Osteoblast (primary cell): ENCODE data around the gene SRGAP2. TPM values are rescaled to one million over a fixed set of nuclear protein-coding genes. Genes with fewer than 3 reads are reported as not detected.
A peak's percentile ranks its signal among the peaks of the same experiment; 100 is the strongest.
"Not testable (repeated sequence)": the region's sequence is repeated elsewhere in the genome, so short reads cannot be mapped to it uniquely, and the experiment has no call there.

ENCODE experiments used
- DNase-seq: peaks from one replicate; pipeline ENCODE4 v3.0.0; 2011; ENCODE audit warnings: low spot score, mixed read lengths; ENCODE audit not compliant: insufficient read length; ENCODE audit errors: missing footprints
- H2AFZ ChIP-seq: 2 replicates; pipeline ENCODE4 v1.6.0; 2011; ENCODE audit warnings: mild to moderate bottlenecking, low read length
- H3K27ac ChIP-seq: 2 replicates; pipeline ENCODE4 v1.5.1; 2011; ENCODE audit warnings: mild to moderate bottlenecking, low read depth, low read length, moderate library complexity
- H3K27me3 ChIP-seq: 2 replicates; pipeline ENCODE4 v1.6.0; 2012; ENCODE audit warnings: mild to moderate bottlenecking, control low read depth, inconsistent platforms, low read length, moderate library complexity; ENCODE audit not compliant: insufficient read depth
- H3K36me3 ChIP-seq: 2 replicates; pipeline ENCODE4 v1.5.1; 2011; ENCODE audit warnings: mild to moderate bottlenecking, low read length, control low read depth, moderate library complexity; ENCODE audit not compliant: insufficient read depth
- H3K4me1 ChIP-seq: 2 replicates; pipeline ENCODE4 v1.5.1; 2011; ENCODE audit warnings: mild to moderate bottlenecking, low read length, control low read depth, moderate library complexity; ENCODE audit not compliant: insufficient read depth
- H3K4me2 ChIP-seq: 2 replicates; pipeline ENCODE4 v1.6.0; 2011; ENCODE audit warnings: mild to moderate bottlenecking, low read length; ENCODE audit not compliant: insufficient read depth
- H3K4me3 ChIP-seq: fragments of 200-600 bp; sonication (generic); 3 replicates; pipeline ENCODE4 v1.5.1; 2012; ENCODE audit warnings: mild to moderate bottlenecking, low read length, inconsistent platforms; ENCODE audit not compliant: insufficient read depth
- H3K79me2 ChIP-seq: 2 replicates; pipeline ENCODE4 v1.6.0; 2012; ENCODE audit warnings: mild to moderate bottlenecking, low read length, control low read depth, inconsistent platforms; ENCODE audit not compliant: insufficient read depth
- H3K9me3 ChIP-seq: 2 replicates; pipeline ENCODE4 v1.5.1; 2011; ENCODE audit warnings: low read depth, low read length, control low read depth
- H4K20me1 ChIP-seq: 2 replicates; pipeline ENCODE4 v1.6.0; 2012; ENCODE audit warnings: mild to moderate bottlenecking, low read length, control low read depth; ENCODE audit not compliant: insufficient read depth
- total RNA-seq: library from RNA; depleted of rRNA; stranded (reverse); fragments of >200 nt; gene quantifications from 2 replicates; pipeline ENCODE4 v1.2.3, GENCODE V29; 2012

SRGAP2 gene
- total RNA-seq, 1 donor = 56.8 TPM

- not testable (repeated sequence) for H4K20me1 ChIP-seq, H3K4me3 ChIP-seq, DNase-seq, H3K27me3 ChIP-seq, H2AFZ ChIP-seq, H3K79me2 ChIP-seq, H3K36me3 ChIP-seq, H3K9me3 ChIP-seq
- H3K4me2 ChIP-seq = peak overlapping the region; percentile 4
- peak overlapping the region; percentile 58 for H3K27ac ChIP-seq
- H3K4me1 ChIP-seq = peaks cover 12% of the 10 kb centered on the region
These were observed 25.0 kb upstream of the SRGAP2 start for GRCh38 chr1:206178061-206178989.

GRCh38 chr1:206179666-206180065 is 23.7 kb upstream of the SRGAP2 start:
- not testable (repeated sequence) for H3K27me3 ChIP-seq, H3K9me3 ChIP-seq, H4K20me1 ChIP-seq, H3K79me2 ChIP-seq, H3K36me3 ChIP-seq, DNase-seq, H2AFZ ChIP-seq, H3K27ac ChIP-seq, H3K4me2 ChIP-seq, H3K4me3 ChIP-seq
- H3K4me1 ChIP-seq = peaks cover 12% of the 10 kb centered on the region

- not testable (repeated sequence) for H3K27me3 ChIP-seq, H3K4me1 ChIP-seq, H2AFZ ChIP-seq, H3K9me3 ChIP-seq, H3K79me2 ChIP-seq, H4K20me1 ChIP-seq, DNase-seq, H3K36me3 ChIP-seq, H3K4me3 ChIP-seq, H3K4me2 ChIP-seq
- peak overlapping the region; percentile 37 for H3K27ac ChIP-seq
These were observed 20.7 kb upstream of the SRGAP2 start for GRCh38 chr1:206182368-206183317.

- H3K9me3 ChIP-seq, H3K79me2 ChIP-seq, DNase-seq, H3K4me2 ChIP-seq, H4K20me1 ChIP-seq, H2AFZ ChIP-seq, H3K27ac ChIP-seq, H3K36me3 ChIP-seq, H3K27me3 ChIP-seq, H3K4me3 ChIP-seq, H3K4me1 ChIP-seq: not testable (repeated sequence)
These were observed 19.6 kb upstream of the SRGAP2 start for GRCh38 chr1:206183788-206184187.

- not testable (repeated sequence) for H3K27ac ChIP-seq, H3K4me3 ChIP-seq, H3K9me3 ChIP-seq, DNase-seq, H3K36me3 ChIP-seq, H3K4me1 ChIP-seq, H2AFZ ChIP-seq, H3K4me2 ChIP-seq, H3K79me2 ChIP-seq, H4K20me1 ChIP-seq, H3K27me3 ChIP-seq
These were observed 17.6 kb upstream of the SRGAP2 start for GRCh38 chr1:206185778-206186177.

- H3K36me3 ChIP-seq, DNase-seq: not testable (repeated sequence)
These were observed 16.5 kb upstream of the SRGAP2 start for GRCh38 chr1:206186826-206187225.

GRCh38 chr1:206195182-206195581 is 8.2 kb upstream of the SRGAP2 start:
- not testable (repeated sequence) for H3K36me3 ChIP-seq, H3K79me2 ChIP-seq, H3K4me1 ChIP-seq, H3K4me2 ChIP-seq, H2AFZ ChIP-seq, H3K9me3 ChIP-seq, H3K27me3 ChIP-seq, H4K20me1 ChIP-seq, H3K4me3 ChIP-seq, H3K27ac ChIP-seq, DNase-seq

More at GRCh38 chr1:206186826-206187225, 16.5 kb upstream of the SRGAP2 start:
- not testable (repeated sequence) for H3K4me1 ChIP-seq, H3K27ac ChIP-seq, H3K4me3 ChIP-seq, H4K20me1 ChIP-seq, H3K27me3 ChIP-seq, H3K4me2 ChIP-seq, H2AFZ ChIP-seq, H3K9me3 ChIP-seq, H3K79me2 ChIP-seq

- DNase-seq, H3K27ac ChIP-seq, H3K4me1 ChIP-seq, H3K36me3 ChIP-seq, H3K4me3 ChIP-seq, H3K9me3 ChIP-seq, H3K4me2 ChIP-seq, H2AFZ ChIP-seq, H4K20me1 ChIP-seq, H3K27me3 ChIP-seq, H3K79me2 ChIP-seq: not testable (repeated sequence)
These were observed 6.5 kb upstream of the SRGAP2 start for GRCh38 chr1:206196748-206197424.
